ENCODE measurements around the gene DLG1.

DNA sequence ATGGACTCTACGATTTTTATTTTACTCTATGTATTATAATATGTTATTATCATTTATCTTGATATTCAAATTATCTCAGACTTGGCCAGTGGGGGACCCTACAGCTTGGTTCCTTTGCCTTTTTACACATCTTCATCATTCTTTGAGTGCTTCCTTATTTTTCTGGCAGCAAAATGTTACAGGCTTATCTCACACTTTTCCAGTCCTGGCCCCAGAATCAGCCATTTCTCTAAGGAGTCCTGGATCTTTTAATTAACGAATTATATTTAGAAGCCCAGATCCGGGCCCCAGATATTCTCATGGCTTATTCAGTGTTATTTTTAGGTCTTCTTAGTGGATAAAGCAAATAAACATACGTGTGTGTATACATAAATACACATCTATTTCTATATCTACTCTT lies 236.0 kb downstream of the DLG1 start:
- TF ChIP-seq, protein P1, sequence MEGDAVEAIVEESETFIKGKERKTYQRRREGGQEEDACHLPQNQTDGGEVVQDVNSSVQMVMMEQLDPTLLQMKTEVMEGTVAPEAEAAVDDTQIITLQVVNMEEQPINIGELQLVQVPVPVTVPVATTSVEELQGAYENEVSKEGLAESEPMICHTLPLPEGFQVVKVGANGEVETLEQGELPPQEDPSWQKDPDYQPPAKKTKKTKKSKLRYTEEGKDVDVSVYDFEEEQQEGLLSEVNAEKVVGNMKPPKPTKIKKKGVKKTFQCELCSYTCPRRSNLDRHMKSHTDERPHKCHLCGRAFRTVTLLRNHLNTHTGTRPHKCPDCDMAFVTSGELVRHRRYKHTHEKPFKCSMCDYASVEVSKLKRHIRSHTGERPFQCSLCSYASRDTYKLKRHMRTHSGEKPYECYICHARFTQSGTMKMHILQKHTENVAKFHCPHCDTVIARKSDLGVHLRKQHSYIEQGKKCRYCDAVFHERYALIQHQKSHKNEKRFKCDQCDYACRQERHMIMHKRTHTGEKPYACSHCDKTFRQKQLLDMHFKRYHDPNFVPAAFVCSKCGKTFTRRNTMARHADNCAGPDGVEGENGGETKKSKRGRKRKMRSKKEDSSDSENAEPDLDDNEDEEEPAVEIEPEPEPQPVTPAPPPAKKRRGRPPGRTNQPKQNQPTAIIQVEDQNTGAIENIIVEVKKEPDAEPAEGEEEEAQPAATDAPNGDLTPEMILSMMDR (conservative IDR thresholded peaks at IDR 0.05 in 1 of 2, IDR thresholded peaks at IDR 0.05 in 1 of 2; ENCODE audit: low read depth in 1 of 2, low read length in 2 of 2), result no peak
- no peak for TF ChIP-seq EZH2 (IDR thresholded peaks at IDR 0.05; ENCODE audit: low read length, missing control alignments)

Measured in fibroblast of lung (primary cell).